Gastrocnemius medialis (tissue), 4 donors: ENCODE results near the gene MYB. TPM values are rescaled to one million over a fixed set of nuclear protein-coding genes. Genes with fewer than 3 reads are reported as not detected.
"Not testable (repeated sequence)": the region's sequence is repeated elsewhere in the genome, so short reads cannot be mapped to it uniquely, and the experiment has no call there.

Source experiments
- ATAC-seq, 2 donors: fragments of 150-250 bp; one replicate each; pipeline ENCODE4 v1.9.1; 2016
- DNase-seq, 2 donors: peaks; one replicate each; pipeline ENCODE4 v3.0.0-alpha.2; 2019
- H3K27ac ChIP-seq, 4 donors: fragments of 200-600 bp; sonication (generic); 1 replicate in 1 of 4; 2 replicates in 3 of 4; pipeline ENCODE4 v1.5.1; 2016 to 2018; ENCODE audit warnings: mild to moderate bottlenecking in 2 of 4, moderate library complexity in 1 of 4
- H3K27me3 ChIP-seq, 3 donors: fragments of 200-600 bp; sonication (generic) in 2 of 3; 1 replicate in 1 of 3; 2 replicates in 2 of 3; pipeline versions ENCODE4 v1.5.1 to v1.6.0; 2016 to 2019; ENCODE audit warnings: mild to moderate bottlenecking in 1 of 3, moderate library complexity in 1 of 3
- H3K36me3 ChIP-seq, 2 donors: fragments of 200-600 bp; sonication (generic) in 1 of 2; one replicate each; pipeline ENCODE4 v1.5.1; 2017 to 2018
- H3K4me1 ChIP-seq, 2 donors: fragments of 200-600 bp; sonication (generic) in 1 of 2; one replicate each; pipeline ENCODE4 v1.5.1; 2016 to 2017; ENCODE audit warnings: mild to moderate bottlenecking in 2 of 2
- H3K4me3 ChIP-seq, 4 donors: fragments of 200-600 bp; sonication (generic) in 3 of 4; 1 replicate in 1 of 4; 2 replicates in 3 of 4; pipeline ENCODE4 v1.5.1; 2016 to 2019; ENCODE audit warnings: mild to moderate bottlenecking in 2 of 4
- H3K9me3 ChIP-seq, 3 donors: fragments of 200-600 bp; sonication (generic) in 2 of 3; 1 replicate in 1 of 3; 2 replicates in 2 of 3; pipeline ENCODE4 v1.5.1; 2016 to 2019
- CTCF ChIP-seq, 5 experiments: fragments of 450-650 bp in 3 of 5; fragments of 200-600 bp in 2 of 5; sonication (generic) in 2 of 5; IDR thresholded peaks in 4 of 5; conservative IDR thresholded peaks in 1 of 5; 1 replicate in 4 of 5; 2 replicates in 1 of 5; pipeline ENCODE4 v1.5.1; 2016 to 2019; ENCODE audit warnings: antibody characterized with exemption in 5 of 5, mild to moderate bottlenecking in 3 of 5, moderate library complexity in 3 of 5
- POLR2A ChIP-seq, 2 donors: fragments of 450-650 bp; IDR thresholded peaks; one replicate each; pipeline ENCODE4 v1.6.1; 2017; ENCODE audit warnings: antibody characterized with exemption in 2 of 2, mild to moderate bottlenecking in 2 of 2, moderate library complexity in 2 of 2
- in situ Hi-C, 4 donors: fragments of 200-750 bp; cut with MboI; loops; one replicate each; pipeline versions ENCODE4 v1.15.0 to v1.8.0; 2017; ENCODE audit warnings: low sequenced_read_pairs in 4 of 4
- intact Hi-C: fragments of 100-400 bp; cut with DNase I; formaldehyde crosslinking; loops from one replicate; pipeline ENCODE4 v1.15.1; 2023; ENCODE audit warnings: low total_unique reads
- total RNA-seq, 4 donors: library from RNA; depleted of rRNA; stranded (reverse); fragments of >200 nt; gene quantifications; one replicate each; pipeline versions ENCODE4 v1.1.0 to v1.2.3, GENCODE V29; 2016

The MYB gene
- total RNA-seq, 4 donors from 2014 or later: 0.13 to 0.16 (median 0.15) TPM; not detected in 1

DNA sequence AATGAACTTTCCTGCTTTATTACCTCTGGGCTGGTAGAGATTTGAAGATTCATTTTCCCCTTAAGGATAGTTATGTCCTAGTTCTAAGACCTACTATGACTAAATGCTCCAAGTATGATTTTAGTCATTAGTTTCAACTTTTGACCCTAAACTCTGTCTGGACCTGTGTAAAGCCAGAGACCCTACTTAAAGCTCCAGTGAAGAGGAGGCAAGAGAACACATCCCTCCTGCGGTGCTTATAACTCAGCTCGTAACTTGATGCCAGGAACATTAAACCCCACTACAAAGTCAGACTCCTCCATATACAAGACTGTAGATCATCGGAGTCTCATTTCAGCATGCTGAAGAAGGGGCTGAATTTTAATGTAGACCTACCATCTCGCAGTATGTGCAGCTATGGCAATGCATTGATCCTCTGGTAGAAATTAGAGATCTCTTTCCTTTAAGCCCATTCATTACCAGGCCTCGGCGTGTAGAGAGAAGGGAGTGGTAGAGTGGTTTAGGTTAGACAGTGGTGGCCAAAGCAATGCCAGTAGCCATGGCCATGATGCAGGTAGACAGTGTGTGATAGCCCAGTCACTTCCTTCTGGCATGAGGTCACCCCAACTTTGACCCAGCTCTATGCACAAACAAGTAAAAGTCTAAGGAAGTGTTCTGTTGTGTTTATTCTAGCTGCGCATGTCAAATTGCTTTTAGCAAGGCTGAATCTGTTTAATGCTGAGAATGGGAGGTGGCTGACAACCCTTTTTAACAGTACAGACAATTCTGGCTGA, 34.8 kb upstream of the MYB start:
- DNase-seq: no peak
- H3K4me1 ChIP-seq: no peaks in the 10 kb centered on the region
- intact Hi-C loops (no loop called here), in situ Hi-C loops (loop anchor here in 1 of 4 donors (10.0 kb wide), 1 partner anchor 278 kb away; no protein-coding TSS in a partner anchor)
- no peaks in the 10 kb centered on the region for H3K27me3 ChIP-seq
- no peaks in the 10 kb centered on the region for H3K36me3 ChIP-seq
- ATAC-seq: no peak
- no peak for TF ChIP-seq CTCF (IDR thresholded peaks at IDR 0.05 in 4 of 5, conservative IDR thresholded peaks at IDR 0.05 in 1 of 5)
- TF ChIP-seq POLR2A (IDR thresholded peaks at IDR 0.05): no peak
- no peaks in the 10 kb centered on the region for H3K9me3 ChIP-seq
- no peak overlapping the region for H3K27ac ChIP-seq
- H3K4me3 ChIP-seq: no peak overlapping the region

- TF ChIP-seq CTCF (IDR thresholded peaks at IDR 0.05 in 4 of 5, conservative IDR thresholded peaks at IDR 0.05 in 1 of 5) (no peak), POLR2A (IDR thresholded peaks at IDR 0.05) (no peak)
- DNase-seq (no peak), ATAC-seq (no peak)
- in situ Hi-C loops (loop anchor here in 1 of 4 donors (10.0 kb wide), 1 partner anchor 277 kb away; no protein-coding TSS in a partner anchor), intact Hi-C loops (no loop called here)
- Histone ChIP-seq H3K4me3 (no peak overlapping the region), H3K27ac (no peak overlapping the region), H3K4me1 (no peaks in the 10 kb centered on the region), H3K27me3 (no peaks in the 10 kb centered on the region), H3K36me3 (no peaks in the 10 kb centered on the region), H3K9me3 (no peaks in the 10 kb centered on the region)
Measured at GRCh38 chr6:135147637-135148592, 33.2 kb upstream of the MYB start.

DNA sequence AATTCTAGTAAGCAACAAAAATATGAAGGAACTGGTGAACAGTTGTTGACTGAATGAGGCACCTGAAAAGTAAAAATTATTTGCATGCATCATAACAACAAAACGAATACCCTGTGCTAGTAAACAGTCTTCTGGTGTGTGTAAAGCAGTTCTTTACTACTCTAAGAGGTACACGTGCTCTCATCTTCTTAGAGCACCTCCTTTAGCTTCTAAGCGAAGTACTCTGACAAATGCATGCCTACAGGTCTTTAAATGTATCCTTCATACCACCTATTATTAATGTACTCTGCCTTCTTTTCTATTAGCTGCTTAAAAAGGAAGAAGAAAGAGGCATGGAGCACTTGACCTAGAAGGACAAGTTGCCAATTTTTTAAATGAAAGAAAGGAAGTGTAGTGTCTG, 32.2 kb upstream of the MYB start:
- H3K9me3 ChIP-seq: no peaks in the 10 kb centered on the region
- no peak for ATAC-seq
- H3K27ac ChIP-seq: no peak overlapping the region
- TF ChIP-seq CTCF (IDR thresholded peaks at IDR 0.05 in 4 of 5, conservative IDR thresholded peaks at IDR 0.05 in 1 of 5): no peak
- no peak overlapping the region for H3K4me3 ChIP-seq
- intact Hi-C loops (no loop called here), in situ Hi-C loops (loop anchor here in 1 of 4 donors (10.0 kb wide), 1 partner anchor 276 kb away; no protein-coding TSS in a partner anchor)
- no peaks in the 10 kb centered on the region for H3K27me3 ChIP-seq
- no peak for DNase-seq
- no peaks in the 10 kb centered on the region for H3K4me1 ChIP-seq
- H3K36me3 ChIP-seq: no peaks in the 10 kb centered on the region

GRCh38 chr6:135149376-135149775, 31.7 kb upstream of the MYB start:
- in situ Hi-C loops: loop anchor here in 1 of 4 donors (10.0 kb wide), 1 partner anchor 275 kb away; no protein-coding TSS in a partner anchor
- Histone ChIP-seq H3K27me3 (no peaks in the 10 kb centered on the region), H3K27ac (no peak overlapping the region), H3K4me3 (no peak overlapping the region), H3K9me3 (no peaks in the 10 kb centered on the region), H3K36me3 (no peaks in the 10 kb centered on the region), H3K4me1 (no peaks in the 10 kb centered on the region)
- ATAC-seq: no peak
- no peak for DNase-seq
- intact Hi-C loops: no loop called here
- TF ChIP-seq CTCF (IDR thresholded peaks at IDR 0.05 in 4 of 5, conservative IDR thresholded peaks at IDR 0.05 in 1 of 5) (no peak), POLR2A (IDR thresholded peaks at IDR 0.05) (no peak)

DNA sequence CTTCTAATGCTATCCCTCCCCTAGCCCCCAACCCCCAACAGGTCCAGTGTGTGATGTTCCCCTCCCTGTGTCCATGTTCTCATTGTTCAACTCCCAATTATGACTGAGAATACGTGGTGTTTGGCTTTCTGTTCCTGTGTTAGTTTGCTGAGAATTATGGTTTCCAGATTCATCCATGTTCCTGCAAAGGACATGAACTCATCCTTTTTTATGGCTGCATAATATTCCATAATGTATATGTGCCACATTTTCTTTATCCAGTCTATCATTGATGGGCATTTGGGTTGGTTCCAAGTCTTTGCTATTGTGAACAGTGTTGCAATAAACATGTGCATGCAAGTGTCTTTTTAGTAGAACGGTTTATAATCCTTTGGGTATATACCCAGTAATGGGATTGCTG, 30.6 kb upstream of the MYB start:
- intact Hi-C loops, ATAC-seq, H3K4me1 ChIP-seq, H3K4me3 ChIP-seq, H3K27ac ChIP-seq, H3K27me3 ChIP-seq, H3K9me3 ChIP-seq, DNase-seq, in situ Hi-C loops, H3K36me3 ChIP-seq: not testable (repeated sequence)

DNA sequence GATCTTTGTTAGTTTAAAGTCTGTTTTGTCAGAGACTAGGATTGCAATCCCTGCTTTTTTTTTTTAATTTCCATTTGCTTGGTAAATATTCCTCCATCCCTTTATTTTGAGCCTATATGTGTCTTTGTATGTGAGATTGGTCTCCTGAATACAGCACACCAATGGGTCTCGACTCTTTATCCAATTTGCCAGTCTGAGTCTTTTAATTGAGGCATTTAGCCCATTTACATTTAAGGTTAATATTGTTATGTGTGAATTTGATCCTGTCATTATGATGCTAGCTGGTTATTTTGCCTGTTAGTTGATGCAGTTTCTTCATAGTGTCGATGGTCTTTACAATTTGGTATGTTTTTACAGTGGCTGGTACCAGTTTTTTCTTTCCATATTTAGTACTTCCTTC, 27.0 kb upstream of the MYB start:
- ATAC-seq, H3K36me3 ChIP-seq, DNase-seq, intact Hi-C loops, in situ Hi-C loops, H3K9me3 ChIP-seq, H3K27ac ChIP-seq, H3K4me3 ChIP-seq, H3K4me1 ChIP-seq, H3K27me3 ChIP-seq: not testable (repeated sequence)
